Cardiac fibroblast (primary cell): ENCODE data around the gene NPAS3.
A peak's percentile ranks its signal among the peaks of the same experiment; 100 is the strongest.

Experiments
- DNase-seq, 2 donors: peaks; one replicate each; pipeline versions ENCODE4 v3.0.0 to v3.0.0-alpha.2; 2010; ENCODE audit warnings: low read depth in 2 of 2
- H3K4me3 ChIP-seq, 2 donors: replicated peaks in 1 of 2; 1 replicate in 1 of 2; 2 replicates in 1 of 2; pipeline ENCODE4 v1.5.1; 2011; ENCODE audit warnings: low read depth in 2 of 2, low read length in 2 of 2, mild to moderate bottlenecking in 2 of 2, moderate library complexity in 1 of 2
- CTCF ChIP-seq: IDR thresholded peaks from one replicate; pipeline ENCODE4 v1.5.1; 2011; ENCODE audit warnings: low read depth, mild to moderate bottlenecking, low read length, inconsistent platforms

Gene NPAS3

GRCh38 chr14:33837943-33838683 lies 899.4 kb downstream of the NPAS3 start:
- no peak overlapping the region for H3K4me3 ChIP-seq
- TF ChIP-seq CTCF = no peak
- DNase-seq = no peak

GRCh38 chr14:33839193-33840076 lies 900.8 kb downstream of the NPAS3 start:
- H3K4me3 ChIP-seq = no peak overlapping the region
- DNase-seq = peak; percentile 63 to 67
- peak; percentile 80 for TF ChIP-seq CTCF

GRCh38 chr14:33840797-33841196 lies 902.1 kb downstream of the NPAS3 start:
- DNase-seq = no peak
- TF ChIP-seq CTCF = no peak
- no peak overlapping the region for H3K4me3 ChIP-seq

- no peak for TF ChIP-seq CTCF
- H3K4me3 ChIP-seq = no peak overlapping the region
- DNase-seq = no peak
Measured at GRCh38 chr14:33842299-33842698, 903.6 kb downstream of the NPAS3 start.

GRCh38 chr14:33844118-33844517 lies 905.4 kb downstream of the NPAS3 start:
- TF ChIP-seq CTCF = no peak
- H3K4me3 ChIP-seq = no peak overlapping the region
- DNase-seq = no peak

- TF ChIP-seq CTCF = no peak
- DNase-seq = no peak
- H3K4me3 ChIP-seq = no peak overlapping the region
Measured at GRCh38 chr14:33846100-33846824, 907.6 kb downstream of the NPAS3 start.
